G401 (cell line): Measurements from ENCODE around the gene NEDD1. TPM values are rescaled to one million over a fixed set of nuclear protein-coding genes. Genes with fewer than 3 reads are reported as not detected.
A peak's percentile ranks its signal among the peaks of the same experiment; 100 is the strongest.

Experiments
- DNase-seq: peaks from one replicate; pipeline ENCODE4 v3.0.0-alpha.2; 2015; ENCODE audit warnings: low spot score
- in situ Hi-C: cut with HindIII; loops from 2 replicates; pipeline ENCODE4 v1.10.0; 2016; ENCODE audit warnings: low sequenced_read_pairs, mixed read lengths
- total RNA-seq: library from RNA; depleted of rRNA; stranded (reverse); fragments of >200 nt; shearing (Covaris generic); gene quantifications from 2 replicates; pipeline ENCODE4 v1.2.3, GENCODE V29; 2014

The NEDD1 gene
- total RNA-seq, 1 experiment from 2014 or later: 46.4 TPM

- in situ Hi-C loops: no loop called here
- no peak for DNase-seq
These were observed 16.7 kb upstream of the NEDD1 start for GRCh38 chr12:96890331-96890730.

GRCh38 chr12:96892104-96892503, 15.0 kb upstream of the NEDD1 start:
- in situ Hi-C loops: no loop called here
- no peak for DNase-seq

- no peak for DNase-seq
- in situ Hi-C loops: no loop called here
These were observed 9.6 kb upstream of the NEDD1 start for GRCh38 chr12:96897421-96897820.

GRCh38 chr12:96901175-96901574, 5.9 kb upstream of the NEDD1 start:
- DNase-seq: no peak

GRCh38 chr12:96902076-96902475, 5.0 kb upstream of the NEDD1 start:
- no peak for DNase-seq
- in situ Hi-C loops: no loop called here

More at GRCh38 chr12:96901175-96901574, 5.9 kb upstream of the NEDD1 start:
- in situ Hi-C loops: no loop called here

- in situ Hi-C loops: no loop called here
- no peak for DNase-seq
These were observed 584 bp upstream of the NEDD1 start for GRCh38 chr12:96906498-96906848.

- DNase-seq: peak; percentile 16
- in situ Hi-C loops: no loop called here
These were observed 790 bp downstream of the NEDD1 start for GRCh38 chr12:96907671-96908422.

GRCh38 chr12:96908423-96908675, 1.3 kb downstream of the NEDD1 start:
- DNase-seq: no peak
- in situ Hi-C loops: no loop called here

- in situ Hi-C loops: no loop called here
These were observed 5.2 kb downstream of the NEDD1 start for GRCh38 chr12:96912261-96912660.

GRCh38 chr12:96912943-96913342, 5.9 kb downstream of the NEDD1 start:
- in situ Hi-C loops: no loop called here

More at GRCh38 chr12:96912261-96912660, 5.2 kb downstream of the NEDD1 start:
- DNase-seq: no peak

GRCh38 chr12:96919510-96920210, 12.6 kb downstream of the NEDD1 start:
- in situ Hi-C loops: no loop called here
- DNase-seq: no peak

More at GRCh38 chr12:96912943-96913342, 5.9 kb downstream of the NEDD1 start:
- DNase-seq: no peak

GRCh38 chr12:96948782-96949181, 41.7 kb downstream of the NEDD1 start:
- in situ Hi-C loops: no loop called here
- no peak for DNase-seq

- in situ Hi-C loops: no loop called here
- DNase-seq: no peak
These were observed 72.5 kb downstream of the NEDD1 start for GRCh38 chr12:96979532-96979931.

- in situ Hi-C loops: no loop called here
- DNase-seq: no peak
These were observed 73.9 kb downstream of the NEDD1 start for GRCh38 chr12:96980991-96981414.

GRCh38 chr12:96981911-96982310, 74.9 kb downstream of the NEDD1 start:
- in situ Hi-C loops: no loop called here
- DNase-seq: no peak

- in situ Hi-C loops: no loop called here
- DNase-seq: no peak
These were observed 75.6 kb downstream of the NEDD1 start for GRCh38 chr12:96982671-96983070.

- no peak for DNase-seq
- in situ Hi-C loops: no loop called here
These were observed 78.7 kb downstream of the NEDD1 start for GRCh38 chr12:96985515-96986362.

- in situ Hi-C loops: no loop called here
- peak; percentile 5 for DNase-seq
These were observed 79.9 kb downstream of the NEDD1 start for GRCh38 chr12:96986883-96987523.

- DNase-seq: no peak
- in situ Hi-C loops: no loop called here
These were observed 81.9 kb downstream of the NEDD1 start for GRCh38 chr12:96988919-96989318.

- in situ Hi-C loops: no loop called here
- DNase-seq: no peak
These were observed 82.9 kb downstream of the NEDD1 start for GRCh38 chr12:96989916-96990315.
